Stimulated activated CD8-positive, alpha-beta memory T cell treated with anti-CD3 and anti-CD28 coated beads, Interleukin-7, amount 100 ng/mL, for 1 hour (primary cell): ENCODE data around the gene TOMM20L.
"Not testable (repeated sequence)": the region's sequence is repeated elsewhere in the genome, so short reads cannot be mapped to it uniquely, and the experiment has no call there.

Source experiments
- DNase-seq, 2 donors: peaks; one replicate each; pipeline ENCODE4 v3.0.0-alpha.2; 2020; ENCODE audit warnings: low read depth in 2 of 2

The TOMM20L gene

GRCh38 chr14:58395812-58396788, at the start of gene TOMM20L:
TSS of gene TOMM20L (plus strand) at chr14:58395930. CDS start at chr14:58395958, 28 bp downstream.
- peak; percentile 46 for DNase-seq

GRCh38 chr14:58353516-58354299, 42.0 kb upstream of the TOMM20L start:
- no peak for DNase-seq

GRCh38 chr14:58354808-58355207, 40.9 kb upstream of the TOMM20L start:
- DNase-seq: no peak

- DNase-seq: no peak
Measured at GRCh38 chr14:58356268-58356667, 39.5 kb upstream of the TOMM20L start.

- not testable (repeated sequence) for DNase-seq
Measured at GRCh38 chr14:58362272-58362671, 33.5 kb upstream of the TOMM20L start.

- DNase-seq: no peak
Measured at GRCh38 chr14:58362798-58363412, 32.8 kb upstream of the TOMM20L start.

- DNase-seq: no peak
Measured at GRCh38 chr14:58364316-58364715, 31.4 kb upstream of the TOMM20L start.

GRCh38 chr14:58367296-58367695, 28.4 kb upstream of the TOMM20L start:
- no peak for DNase-seq

- no peak for DNase-seq
Measured at GRCh38 chr14:58368956-58369355, 26.8 kb upstream of the TOMM20L start.

- no peak for DNase-seq
Measured at GRCh38 chr14:58376791-58377190, 18.9 kb upstream of the TOMM20L start.

- DNase-seq: no peak
Measured at GRCh38 chr14:58390830-58391229, 4.9 kb upstream of the TOMM20L start.

GRCh38 chr14:58395562-58395811, 243 bp upstream of the TOMM20L start:
- no peak for DNase-seq

- DNase-seq: no peak
Measured at GRCh38 chr14:58397156-58397555, 1.4 kb downstream of the TOMM20L start.

- no peak for DNase-seq
Measured at GRCh38 chr14:58398495-58398894, 2.8 kb downstream of the TOMM20L start.

- no peak for DNase-seq
Measured at GRCh38 chr14:58398895-58399294, 3.2 kb downstream of the TOMM20L start.

- DNase-seq: no peak
Measured at GRCh38 chr14:58401587-58401986, 5.9 kb downstream of the TOMM20L start.

- DNase-seq: no peak
Measured at GRCh38 chr14:58408681-58409215, 13.0 kb downstream of the TOMM20L start.

- DNase-seq: no peak
Measured at GRCh38 chr14:58414845-58415244, 19.1 kb downstream of the TOMM20L start.

- no peak for DNase-seq
Measured at GRCh38 chr14:58415636-58416547, 20.2 kb downstream of the TOMM20L start.

- not testable (repeated sequence) for DNase-seq
Measured at GRCh38 chr14:58416934-58417333, 21.2 kb downstream of the TOMM20L start.

GRCh38 chr14:58426670-58427280, 31.0 kb downstream of the TOMM20L start:
- DNase-seq: peak; percentile 7 to 27
